SK-N-MC (cell line): ENCODE measurements around the gene HSD3B7.

ENCODE experiments used
- EZH2 ChIP-seq: fragments of 200-600 bp; sonication (generic); IDR thresholded peaks from one replicate; pipeline ENCODE4 v1.6.1; 2017; ENCODE audit warnings: antibody characterized with exemption
- POLR2AphosphoS5 ChIP-seq: IDR thresholded peaks from 2 replicates; pipeline ENCODE4 v1.6.1; 2012; ENCODE audit warnings: mild to moderate bottlenecking, low read depth, low read length, borderline replicate concordance

DNA sequence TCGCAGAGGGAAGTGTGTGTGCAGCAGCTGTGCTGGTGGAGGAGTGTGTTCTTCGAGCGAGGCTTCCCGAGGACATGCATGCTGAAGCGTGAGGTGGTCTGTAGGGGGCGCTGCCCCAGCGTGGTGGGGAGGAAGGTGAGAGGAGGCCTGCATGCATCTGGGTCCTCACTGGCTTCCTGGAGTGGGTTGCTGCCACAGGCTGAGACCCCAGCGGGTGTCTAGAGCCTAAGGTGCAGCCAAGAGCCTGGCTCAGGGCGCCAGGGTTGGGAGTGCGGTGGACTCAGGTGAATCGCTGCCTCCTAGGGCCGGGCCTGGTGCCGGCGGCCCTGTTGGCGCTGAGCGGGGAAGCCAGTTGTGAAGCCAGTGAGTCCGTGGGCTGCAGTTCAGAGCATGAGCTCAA lies 7.5 kb upstream of the HSD3B7 start:
- TF ChIP-seq POLR2AphosphoS5: no peak
- TF ChIP-seq EZH2: no peak
